ENCODE data around the gene KCNK7.

GRCh38 chr11:65590240-65590738 lies 5.3 kb downstream of the KCNK7 start:
- no peak for TF ChIP-seq POLR2A (IDR thresholded peaks at IDR 0.05)
- no peak for TF ChIP-seq CTCF (IDR thresholded peaks at IDR 0.05)

Measured in Peyer's patch (tissue), 4 donors.